GM21526 (cell line): Measurements from ENCODE around the gene ZNF300.
"Not testable (repeated sequence)": the region's sequence is repeated elsewhere in the genome, so short reads cannot be mapped to it uniquely, and the experiment has no call there.

Experiments used
- ATAC-seq: cut with Tn5 transposase; IDR thresholded peaks from one replicate; pipeline ENCODE4 v1.9.1; 2021; ENCODE audit warnings: moderate library complexity; ENCODE audit not compliant: unreplicated experiment, low FRiP score

ZNF300 gene

DNA sequence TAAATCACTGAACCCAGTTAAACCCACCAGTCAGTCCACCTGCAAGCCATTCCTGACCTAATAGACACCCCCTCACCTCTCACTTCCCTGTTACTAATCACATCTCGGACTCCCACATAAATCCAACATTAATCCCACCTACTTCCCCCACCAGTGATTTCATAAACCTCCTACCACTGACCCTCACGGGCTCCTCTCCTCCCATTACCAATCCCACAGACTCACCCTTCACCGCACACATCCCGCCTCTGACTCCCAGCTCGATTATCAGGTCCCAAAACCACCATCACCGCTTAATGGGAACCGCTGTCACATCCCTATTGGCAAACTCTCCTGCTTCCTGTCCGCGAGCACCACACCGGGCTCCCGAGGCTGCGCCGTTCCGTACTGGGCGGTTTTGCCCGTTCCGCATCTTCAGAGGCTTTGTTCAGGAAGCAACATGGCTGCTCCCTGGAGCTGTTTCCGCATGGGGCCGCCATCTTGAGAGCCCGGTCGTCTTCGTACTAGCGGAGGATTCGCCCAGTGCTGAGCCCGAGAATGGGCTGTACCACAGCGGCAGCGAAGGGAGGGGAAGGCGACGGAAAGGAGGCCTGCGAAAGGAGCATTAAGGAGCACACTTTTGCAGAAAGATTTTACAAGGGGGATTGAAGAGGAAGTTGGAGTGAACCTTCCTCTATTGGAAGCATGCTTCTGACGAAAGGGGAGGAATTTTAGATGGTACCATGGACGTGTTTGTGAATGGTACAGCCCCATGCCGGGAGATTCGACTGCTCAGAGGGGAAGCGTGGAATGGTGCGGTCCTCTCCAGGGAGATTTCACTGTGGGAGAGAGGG lies at the start of gene ZNF300:
Gene ZNF300, minus strand, starts transcription at position 502 of the 833 bp plus-strand sequence. CDS start 1,825 bp downstream, outside the sequence.
- no peak for ATAC-seq

DNA sequence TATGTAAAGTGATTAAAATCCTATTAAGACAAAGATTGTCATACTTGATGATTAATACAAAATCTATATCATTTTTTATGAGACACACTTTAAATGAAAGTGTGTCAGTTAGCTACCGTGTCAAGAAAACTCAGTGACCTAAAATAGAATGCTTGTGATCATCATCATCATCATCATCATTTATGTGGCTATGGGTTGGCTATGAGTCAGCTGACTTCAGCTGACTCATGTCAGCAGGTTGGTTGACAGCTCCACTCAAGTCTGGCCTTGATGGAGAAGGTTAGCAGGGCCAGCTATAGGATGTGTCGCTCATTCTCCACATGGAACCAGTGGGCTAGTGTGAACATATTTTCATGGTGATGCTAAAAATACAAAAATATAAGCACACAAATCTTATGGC lies 43.8 kb upstream of the ZNF300 start:
- no peak for ATAC-seq

DNA sequence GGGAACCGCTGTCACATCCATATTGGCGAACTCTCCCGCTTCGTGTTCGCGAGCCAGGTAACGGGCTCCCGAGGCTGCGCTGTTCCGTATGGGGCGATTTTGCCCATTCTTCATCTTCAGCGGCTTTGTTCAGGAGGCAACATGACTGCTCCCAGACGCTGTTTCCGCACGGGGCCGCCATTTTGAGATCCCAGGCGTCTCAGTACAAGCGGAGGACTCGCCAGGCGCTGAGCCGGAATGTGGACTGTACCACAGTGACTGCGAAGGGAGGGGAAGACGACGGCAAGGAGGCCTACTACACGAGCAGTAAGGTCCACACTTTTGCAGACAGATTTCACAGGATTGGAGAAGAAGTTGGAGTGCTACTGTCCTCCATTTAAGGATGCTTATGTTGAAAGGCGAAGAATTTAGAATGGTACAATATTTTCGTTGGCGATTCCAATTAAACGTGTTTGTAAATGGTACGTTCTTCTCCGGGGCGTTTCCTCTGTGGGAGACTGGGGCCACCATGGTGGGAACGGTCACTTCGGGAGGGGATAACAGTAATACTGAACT lies 41.6 kb upstream of the ZNF300 start:
- no peak for ATAC-seq

DNA sequence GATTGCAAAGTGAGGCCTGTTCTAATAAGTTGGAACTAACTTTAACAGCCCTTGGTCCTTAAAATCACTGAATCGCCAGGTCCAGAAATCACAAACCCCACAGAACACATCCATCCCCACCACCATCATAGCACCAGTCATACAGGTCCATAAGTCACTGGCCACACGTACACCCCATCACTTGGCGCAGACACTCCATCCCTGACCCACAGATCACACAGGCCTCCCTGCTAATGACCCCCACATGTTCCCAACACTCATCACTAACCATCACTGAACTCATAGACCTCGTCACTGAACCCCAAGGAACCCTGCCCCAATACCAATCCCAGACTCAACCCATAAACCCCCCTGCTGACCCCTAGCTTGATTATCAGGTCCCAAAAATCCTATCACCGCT lies 41.2 kb upstream of the ZNF300 start:
- no peak for ATAC-seq

DNA sequence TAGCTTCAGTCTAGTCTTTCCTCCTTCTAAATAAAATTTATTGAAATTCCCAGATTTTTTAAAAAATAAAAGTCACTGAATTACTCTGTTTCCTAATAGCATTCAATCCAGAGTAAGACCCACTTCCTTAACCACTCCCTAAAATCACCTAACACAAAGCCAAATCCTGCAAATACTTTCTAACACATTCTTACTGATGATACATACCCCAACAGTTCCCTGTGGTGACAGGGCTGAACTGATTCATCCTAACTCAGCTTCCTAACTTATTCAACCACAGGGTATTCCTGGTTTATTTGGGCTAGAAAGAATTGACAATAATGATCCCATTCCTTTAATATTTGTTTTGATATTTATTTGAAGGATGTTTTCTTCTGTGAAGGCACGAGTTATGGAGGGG lies 40.7 kb upstream of the ZNF300 start:
- ATAC-seq: no peak

DNA sequence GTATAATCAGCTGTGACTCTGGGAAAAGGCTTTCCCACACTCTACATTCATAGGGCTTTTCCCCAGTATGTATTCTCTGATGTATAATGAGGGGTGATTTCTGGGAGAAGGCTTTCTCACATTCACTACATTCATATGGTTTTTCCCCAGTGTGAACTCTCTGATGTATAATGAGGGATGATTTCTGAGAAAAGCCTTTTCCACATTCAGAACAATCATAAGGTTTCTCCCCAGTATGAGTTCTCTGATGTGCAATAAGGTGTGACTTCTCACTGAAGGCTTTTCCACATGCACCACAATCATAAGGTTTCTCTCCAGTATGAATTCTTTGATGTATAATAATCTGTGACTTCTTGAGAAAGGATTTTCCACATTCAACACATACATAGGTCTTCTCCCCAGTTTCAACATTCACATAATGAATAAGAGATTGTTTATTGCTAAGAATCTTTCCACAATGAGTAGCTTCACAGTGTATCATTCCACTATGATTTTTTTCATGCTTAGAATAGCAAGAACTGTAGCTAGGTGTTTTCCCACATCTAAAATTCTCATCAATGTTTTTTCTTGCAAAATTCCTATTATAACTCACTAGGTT lies 26.7 kb upstream of the ZNF300 start:
- no peak for ATAC-seq

DNA sequence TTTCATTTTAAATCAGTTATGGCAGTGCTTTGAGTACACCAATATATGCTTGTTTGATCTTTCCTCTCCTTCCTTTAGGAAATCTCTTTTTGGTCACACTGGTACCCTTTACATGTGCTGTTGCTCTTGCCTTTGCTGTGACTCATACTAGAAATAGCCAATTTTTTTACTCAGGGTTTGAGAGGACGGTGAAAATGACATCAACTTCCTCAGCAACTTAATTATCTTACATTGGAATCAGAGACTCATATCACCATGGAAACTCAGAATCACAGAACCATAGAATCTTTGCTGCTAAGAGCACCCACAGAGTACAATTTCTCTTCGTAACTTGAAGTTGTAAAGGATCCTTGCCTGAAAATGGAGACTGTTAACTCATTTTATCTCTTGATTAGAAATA lies 13.8 kb upstream of the ZNF300 start:
- ATAC-seq: no peak

DNA sequence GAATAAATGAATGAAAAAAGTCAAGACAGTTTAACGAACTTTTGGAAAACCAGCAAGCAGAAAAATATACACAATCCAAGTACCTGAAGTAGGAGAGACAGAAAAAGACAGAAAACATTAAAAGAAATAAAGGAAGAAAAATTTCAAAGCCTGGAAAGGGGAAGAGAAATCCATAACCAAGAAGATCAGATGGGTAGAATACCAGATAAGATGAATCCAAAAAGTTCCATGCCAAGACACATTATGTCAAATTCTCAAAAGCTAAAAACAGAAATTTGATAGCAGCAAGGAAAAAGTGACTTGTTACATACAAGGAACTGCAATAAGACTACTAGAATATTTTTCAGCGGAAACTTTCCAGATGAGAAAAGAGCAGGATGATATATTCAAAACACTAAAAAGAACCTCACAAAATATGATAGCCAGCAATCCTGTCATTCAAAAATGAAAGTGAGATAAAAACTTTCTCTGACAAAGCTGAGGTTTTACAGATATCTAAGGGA lies 7.6 kb upstream of the ZNF300 start:
- ATAC-seq: no peak

DNA sequence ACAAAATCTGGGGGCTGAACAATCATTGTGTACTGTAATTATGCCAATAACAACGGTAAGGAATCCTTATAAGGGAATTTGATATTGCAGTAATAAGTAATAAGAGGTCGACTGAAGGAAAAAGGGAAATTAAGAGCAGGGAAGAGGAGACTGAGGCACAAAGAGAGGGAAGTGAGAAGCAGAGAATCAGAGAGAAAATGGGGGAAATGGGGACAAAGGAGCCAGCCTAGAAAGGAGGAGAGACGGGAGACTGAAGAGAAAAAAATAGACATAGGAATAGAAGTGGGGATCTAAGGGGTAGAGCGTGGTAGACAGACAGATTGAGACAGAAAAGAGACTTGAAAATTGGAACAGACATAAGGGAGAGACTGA lies 518 bp upstream of the ZNF300 start:
- ATAC-seq: no peak

DNA sequence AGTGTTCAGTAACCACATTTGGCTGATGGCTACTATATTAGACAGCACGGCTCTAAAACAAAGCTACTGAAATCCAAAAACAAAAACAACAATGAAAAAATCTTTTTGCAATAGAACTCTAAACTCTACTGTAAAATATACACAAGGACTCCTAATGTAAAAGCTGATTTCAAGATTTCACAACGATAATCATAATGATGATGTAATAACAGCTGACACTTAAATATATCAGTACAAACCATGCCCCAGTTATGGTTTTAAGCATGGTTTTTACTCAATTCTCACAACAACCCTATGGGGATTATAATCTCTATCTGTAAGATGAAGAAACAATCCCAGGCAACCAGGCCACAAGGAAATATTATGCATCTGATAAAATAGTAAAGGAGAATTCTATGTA lies 3.3 kb downstream of the ZNF300 start:
- no peak for ATAC-seq

DNA sequence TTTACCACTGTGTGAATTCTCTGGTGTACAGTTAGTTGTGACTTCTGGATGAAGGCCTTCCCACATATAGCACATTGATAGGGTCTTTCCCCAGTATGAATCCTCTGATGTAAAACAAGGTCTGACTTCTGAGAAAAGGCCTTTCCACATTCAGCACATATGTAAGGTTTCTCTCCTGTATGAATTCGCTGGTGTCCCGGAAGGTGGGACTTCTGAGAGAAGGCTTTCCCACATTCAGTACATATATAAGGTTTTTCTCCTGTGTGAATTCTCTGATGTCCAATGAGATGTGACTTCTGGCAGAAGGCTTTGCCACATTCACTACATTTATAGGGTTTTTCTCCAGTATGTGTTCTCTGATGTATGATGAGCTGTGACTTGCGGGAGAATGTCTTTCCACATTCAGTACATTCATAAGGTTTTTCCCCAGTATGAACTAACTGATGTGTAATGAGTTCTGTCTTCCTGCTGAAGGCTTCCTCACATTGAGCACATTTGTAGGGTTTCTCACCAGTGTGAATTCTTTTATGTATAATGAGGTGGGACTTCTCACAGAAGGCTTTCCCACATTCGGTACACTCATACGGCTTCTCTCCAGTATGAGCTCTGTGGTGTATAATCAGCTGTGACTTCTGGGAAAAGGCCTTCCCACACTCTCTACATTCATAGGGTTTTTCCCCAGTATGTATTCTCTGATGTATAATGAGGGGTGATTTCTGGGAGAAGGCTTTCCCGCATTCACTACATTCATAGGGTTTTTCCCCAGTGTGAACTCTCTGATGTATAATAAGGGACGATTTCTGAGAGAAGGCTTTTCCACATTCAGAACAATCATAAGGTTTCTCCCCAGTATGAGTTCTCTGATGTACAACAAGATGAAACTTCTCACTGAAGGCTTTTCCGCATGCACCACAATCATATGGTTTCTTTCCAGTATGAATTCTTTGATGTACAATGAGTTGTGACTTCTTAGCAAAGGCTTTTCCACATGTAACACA lies 9.1 kb downstream of the ZNF300 start:
- ATAC-seq: no peak

DNA sequence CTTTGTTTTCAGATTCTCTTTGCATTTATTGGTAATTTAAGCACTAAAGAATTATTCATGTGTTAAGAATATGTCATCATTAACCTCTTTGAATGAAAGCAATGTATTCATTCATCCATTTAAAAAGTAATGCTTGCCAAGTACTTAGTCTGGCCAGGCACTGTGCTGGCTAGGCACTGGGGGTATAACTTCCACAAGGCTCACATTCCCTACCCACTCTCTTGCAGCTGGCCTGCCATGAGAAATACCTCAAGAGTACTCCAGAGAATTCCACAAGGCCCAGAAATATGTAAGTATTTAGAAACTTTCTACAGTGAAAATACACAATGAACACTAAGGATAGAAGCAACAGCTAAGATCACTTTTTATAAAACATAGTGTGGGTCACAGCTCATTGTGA lies 25.4 kb downstream of the ZNF300 start:
- ATAC-seq: no peak

DNA sequence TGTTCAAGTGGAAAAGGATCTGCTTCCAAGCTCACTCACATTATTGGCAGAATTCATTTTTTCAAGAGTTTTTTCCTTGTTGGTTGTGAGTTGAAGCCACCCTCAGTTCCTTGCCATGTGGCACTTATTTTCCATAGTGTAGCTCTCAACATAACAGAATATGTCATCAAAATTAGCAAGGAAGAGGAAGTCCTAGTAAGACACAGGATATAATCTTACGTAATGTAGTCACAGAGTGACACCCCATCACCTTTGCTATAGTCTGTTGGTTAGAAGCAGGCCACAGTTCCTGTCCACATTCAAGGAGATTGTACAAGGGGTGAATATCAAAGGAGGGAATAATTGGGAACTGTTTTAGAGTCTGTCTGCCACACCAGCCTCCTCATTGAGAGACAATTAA lies 42.7 kb downstream of the ZNF300 start:
- no peak for ATAC-seq

DNA sequence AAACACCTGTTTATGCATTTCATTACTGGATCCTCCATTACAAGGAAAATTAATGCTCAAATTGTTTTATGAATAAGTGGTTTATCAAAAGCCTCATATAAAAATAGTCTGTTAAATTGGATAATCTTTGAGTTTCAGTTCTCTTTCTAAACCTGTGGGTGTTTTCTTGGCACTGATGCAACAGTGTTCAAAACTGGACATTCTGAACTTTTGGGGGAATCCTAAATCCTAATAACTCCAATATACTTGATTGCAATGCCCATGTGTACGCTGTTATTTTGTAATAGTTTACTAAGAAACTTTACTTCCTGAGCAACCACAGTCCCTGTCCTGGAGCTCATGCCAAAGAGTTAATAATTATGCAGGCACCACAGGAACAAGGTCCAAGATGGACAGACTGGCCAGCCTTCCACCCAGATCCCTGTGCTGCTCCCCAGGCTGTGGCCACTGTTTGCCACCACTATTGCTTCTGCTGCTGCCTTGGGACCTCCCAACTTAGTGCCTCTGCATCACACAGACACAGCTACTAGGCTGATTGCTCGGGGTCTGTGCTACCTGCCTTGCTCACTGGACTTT lies 44.4 kb downstream of the ZNF300 start:
- no peak for ATAC-seq

DNA sequence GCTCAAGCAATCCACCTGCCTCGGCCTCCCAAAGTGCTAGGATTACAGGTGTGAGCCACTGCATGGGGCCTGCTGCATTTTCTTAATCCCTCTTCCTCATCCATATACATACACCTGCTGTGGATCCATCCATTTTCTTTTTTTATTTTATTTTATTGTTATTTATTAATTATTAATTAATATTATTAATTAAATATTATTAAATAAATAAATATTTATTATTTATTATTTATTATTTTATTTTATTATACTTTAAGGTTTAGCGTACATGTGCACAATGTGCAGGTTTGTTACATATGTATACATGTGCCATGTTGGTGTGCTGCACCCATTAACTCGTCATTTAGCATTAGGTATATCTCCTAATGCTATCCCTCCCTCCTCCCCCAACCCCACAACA lies 48.1 kb downstream of the ZNF300 start:
- ATAC-seq: not testable (repeated sequence)

DNA sequence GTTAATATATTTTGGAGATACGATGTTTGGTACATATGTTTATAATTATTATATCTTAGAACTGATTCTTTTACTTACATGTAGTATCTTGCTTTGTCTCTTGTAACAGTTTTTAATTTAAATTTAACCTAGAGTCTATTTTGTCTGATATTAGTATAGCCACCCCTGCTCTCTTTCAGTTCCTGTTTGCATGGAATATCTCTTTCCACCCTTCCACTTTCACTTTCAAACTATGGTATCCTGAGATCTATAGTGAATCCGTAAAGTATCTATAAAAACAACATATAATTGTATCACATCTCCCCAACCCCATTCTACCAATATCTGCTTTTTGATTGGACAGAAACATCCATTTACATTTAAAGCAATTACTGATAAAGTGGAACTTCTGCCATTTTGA lies 51.2 kb downstream of the ZNF300 start:
- ATAC-seq: no peak

DNA sequence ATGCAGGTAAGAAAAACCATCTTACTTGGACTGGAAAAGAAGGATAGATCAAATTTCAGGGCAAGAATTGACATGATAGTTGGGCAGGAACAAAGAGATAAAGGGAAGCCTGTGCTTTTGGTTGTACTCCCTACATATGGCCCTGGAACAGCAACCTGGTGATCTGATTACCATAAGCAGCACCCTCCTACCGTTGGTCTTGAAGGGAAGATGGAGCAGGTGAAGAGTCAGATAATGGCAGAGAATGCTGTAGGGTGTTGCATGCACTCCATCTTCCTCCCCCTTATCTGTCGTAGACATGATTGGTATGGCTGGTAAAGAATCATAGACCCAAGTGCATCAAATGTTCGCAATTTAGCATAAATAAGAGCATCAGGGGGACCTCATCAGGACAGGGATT lies 53.7 kb downstream of the ZNF300 start:
- no peak for ATAC-seq

DNA sequence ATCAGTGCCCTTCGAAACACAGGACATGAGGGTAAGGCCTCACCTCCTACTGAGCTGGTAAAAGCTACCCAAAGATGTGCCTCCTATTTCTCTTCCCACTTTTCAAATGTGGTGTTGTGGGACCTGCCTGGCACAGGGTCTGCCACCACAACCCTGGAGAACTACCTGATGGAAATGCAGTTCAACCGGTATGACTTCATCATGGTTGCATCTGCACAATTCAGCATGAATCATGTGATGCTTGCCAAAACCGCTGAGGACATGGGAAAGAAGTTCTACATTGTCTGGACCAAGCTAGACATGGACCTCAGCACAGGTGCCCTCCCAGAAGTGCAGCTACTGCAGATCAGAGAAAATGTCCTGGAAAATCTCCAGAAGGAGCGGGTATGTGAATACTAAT lies 56.5 kb downstream of the ZNF300 start:
- ATAC-seq: no peak

DNA sequence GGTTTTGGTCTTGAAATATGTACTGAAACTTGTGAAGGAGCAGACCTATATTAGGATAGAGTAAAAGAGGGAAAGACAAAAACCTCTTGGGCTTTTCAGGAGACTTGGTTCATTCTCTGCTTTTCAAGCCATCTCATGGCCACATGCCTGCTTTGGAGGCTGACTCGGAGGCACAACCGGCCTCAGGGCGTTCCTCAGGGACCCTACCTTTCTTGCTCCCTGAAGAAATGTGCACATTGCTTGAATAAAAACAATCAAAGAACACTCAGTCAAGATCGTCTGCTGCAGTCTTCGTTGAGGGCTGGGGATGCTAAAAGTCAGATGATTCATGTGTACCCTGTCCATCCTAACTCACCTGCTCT lies 57.5 kb downstream of the ZNF300 start:
- ATAC-seq: no peak

DNA sequence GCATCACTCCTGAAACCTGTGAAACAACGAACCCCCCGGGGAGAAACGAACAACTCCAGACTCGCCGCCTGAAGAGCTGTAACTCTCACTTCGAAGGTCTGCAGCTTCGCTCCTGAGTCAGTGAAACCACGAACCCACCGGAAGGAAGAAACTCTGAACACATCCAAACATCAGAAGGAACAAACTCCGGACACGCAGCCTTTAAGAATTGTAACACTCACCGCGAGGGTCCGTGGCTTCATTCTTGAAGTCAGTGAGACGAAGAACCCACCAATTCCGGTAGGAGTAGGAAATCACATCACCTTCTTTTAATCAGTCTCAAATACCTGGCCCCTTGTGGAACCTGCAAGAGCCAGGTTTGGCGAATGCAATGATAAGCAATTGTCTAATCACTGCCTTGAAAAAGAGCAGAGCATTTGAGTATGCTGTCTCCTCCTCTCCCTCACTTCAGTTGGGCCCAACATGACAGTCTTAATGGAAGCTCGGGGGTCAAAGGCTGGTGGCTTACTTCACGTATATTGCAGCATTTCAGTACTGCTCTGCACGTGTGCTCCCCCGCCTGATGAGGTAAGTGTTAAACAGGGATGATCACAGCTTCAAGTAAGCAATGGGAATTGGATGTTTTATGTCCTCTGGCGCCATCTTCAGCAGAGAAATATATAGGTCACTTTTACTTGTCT lies 58.0 kb downstream of the ZNF300 start:
- ATAC-seq: peak; percentile 93
